Urinary bladder (tissue), 4 donors: ENCODE measurements around the gene FRS2. TPM values are rescaled to one million over a fixed set of nuclear protein-coding genes. Genes with fewer than 3 reads are reported as not detected.
"Not testable (repeated sequence)": the region's sequence is repeated elsewhere in the genome, so short reads cannot be mapped to it uniquely, and the experiment has no call there.

Source experiments
- DNase-seq: peaks from one replicate; pipeline ENCODE4 v3.0.0-alpha.2; 2015; ENCODE audit errors: extremely low spot score
- H3K27ac ChIP-seq: one replicate; pipeline ENCODE4 v1.5.1; 2013; ENCODE audit warnings: low read depth, mild to moderate bottlenecking, moderate library complexity
- H3K36me3 ChIP-seq: one replicate; pipeline ENCODE4 v1.6.1; 2013; ENCODE audit warnings: mild to moderate bottlenecking, moderate library complexity; ENCODE audit not compliant: insufficient read depth
- H3K4me1 ChIP-seq: one replicate; pipeline ENCODE4 v1.6.1; 2013; ENCODE audit warnings: mild to moderate bottlenecking, moderate library complexity; ENCODE audit not compliant: insufficient read depth
- H3K4me3 ChIP-seq: one replicate; pipeline ENCODE4 v1.5.1; 2013; ENCODE audit warnings: low read depth, low read length
- WGBS: extraction: QIAGEN DNeasy Blood & Tissue Kit; methylation state at CpG from one replicate; pipeline ENCODE4 v1.1.7; 2013; 5-methylcytosine and 5-hydroxymethylcytosine counted together
- polyA plus RNA-seq: library from polyadenylated mRNA; stranded (reverse); fragments of 200-250 nt; gene quantifications from one replicate; pipeline ENCODE4 v1.2.3, GENCODE V29; 2013
- total RNA-seq: library from RNA; depleted of rRNA; stranded (reverse); fragments of >200 nt; gene quantifications from one replicate; pipeline ENCODE4 v1.2.3, GENCODE V29; 2014
- donor health status: healthy with polysubstance abuse.
- donor health status: healthy.

Gene FRS2
- total and polyA plus RNA-seq, 2 donors = 18.3 to 95.2 TPM

DNA sequence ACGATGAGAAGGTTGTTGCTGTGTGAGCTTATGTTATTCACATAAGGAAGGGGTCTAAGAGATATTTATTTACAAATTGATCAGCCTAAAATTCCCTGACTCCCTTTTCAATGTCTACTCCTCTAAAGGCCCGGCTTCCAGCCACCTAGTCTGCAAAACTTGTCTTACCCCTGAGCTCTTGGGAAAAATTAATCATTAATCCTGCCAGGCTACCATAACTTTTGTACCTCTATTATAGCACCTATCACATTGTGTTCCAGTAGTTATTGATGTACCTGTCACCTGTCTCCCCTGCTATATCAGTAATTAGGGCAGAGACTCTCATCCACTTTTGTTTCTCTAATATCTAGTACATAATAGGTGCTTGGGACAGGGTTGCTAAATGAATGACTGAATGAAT, 29.3 kb upstream of the FRS2 start:
- 77% methylated on average over 2 of the region's 2 CpGs for WGBS
- H3K4me1 ChIP-seq = no peaks in the 10 kb centered on the region

DNA sequence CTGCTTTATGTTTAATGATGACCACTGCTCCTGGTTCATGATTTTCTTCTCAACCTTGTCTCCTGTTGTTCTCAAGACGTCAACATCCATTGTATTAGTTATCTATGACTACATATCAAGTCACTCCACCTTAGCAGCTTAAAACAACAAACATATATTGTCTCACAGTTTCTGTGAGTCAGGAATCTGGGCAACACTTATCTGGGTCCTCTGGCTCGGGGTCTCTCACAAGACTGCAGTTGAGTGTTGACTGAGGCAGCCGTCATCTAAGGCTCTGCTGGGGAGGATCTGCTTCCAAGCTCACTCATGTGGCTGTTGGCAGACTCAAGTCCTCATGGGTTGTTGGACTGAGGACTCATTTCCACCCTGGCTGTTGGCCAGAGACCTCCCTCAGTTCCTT, 27.3 kb upstream of the FRS2 start:
- no peak overlapping the region for H3K4me3 ChIP-seq
- 92% methylated on average over 3 of the region's 3 CpGs for WGBS
- no peak overlapping the region for H3K27ac ChIP-seq
- H3K4me1 ChIP-seq = no peaks in the 10 kb centered on the region
- no peaks in the 10 kb centered on the region for H3K36me3 ChIP-seq
- DNase-seq = no peak

More for the DNA sequence above, 29.3 kb upstream of the FRS2 start:
- Histone ChIP-seq H3K36me3 (no peaks in the 10 kb centered on the region), H3K4me3 (no peak overlapping the region), H3K27ac (no peak overlapping the region)
- DNase-seq = no peak

GRCh38 chr12:69443916-69444315, 26.3 kb upstream of the FRS2 start:
- no peak overlapping the region for H3K27ac ChIP-seq
- WGBS = 88% methylated on average over 5 of the region's 5 CpGs
- no peak overlapping the region for H3K4me3 ChIP-seq
- H3K4me1 ChIP-seq = no peaks in the 10 kb centered on the region
- no peak for DNase-seq
- H3K36me3 ChIP-seq = no peaks in the 10 kb centered on the region

GRCh38 chr12:69447892-69448291, 22.3 kb upstream of the FRS2 start:
- no peaks in the 10 kb centered on the region for H3K4me1 ChIP-seq
- no peak overlapping the region for H3K27ac ChIP-seq
- WGBS = 99% methylated on average over 1 of the region's 1 CpG
- DNase-seq = no peak
- no peak overlapping the region for H3K4me3 ChIP-seq
- H3K36me3 ChIP-seq = no peaks in the 10 kb centered on the region

GRCh38 chr12:69452598-69453132, 17.5 kb upstream of the FRS2 start:
- DNase-seq, H3K27ac ChIP-seq, H3K4me1 ChIP-seq, H3K36me3 ChIP-seq, H3K4me3 ChIP-seq: not testable (repeated sequence)
- 84% methylated on average over 12 of the region's 12 CpGs for WGBS

DNA sequence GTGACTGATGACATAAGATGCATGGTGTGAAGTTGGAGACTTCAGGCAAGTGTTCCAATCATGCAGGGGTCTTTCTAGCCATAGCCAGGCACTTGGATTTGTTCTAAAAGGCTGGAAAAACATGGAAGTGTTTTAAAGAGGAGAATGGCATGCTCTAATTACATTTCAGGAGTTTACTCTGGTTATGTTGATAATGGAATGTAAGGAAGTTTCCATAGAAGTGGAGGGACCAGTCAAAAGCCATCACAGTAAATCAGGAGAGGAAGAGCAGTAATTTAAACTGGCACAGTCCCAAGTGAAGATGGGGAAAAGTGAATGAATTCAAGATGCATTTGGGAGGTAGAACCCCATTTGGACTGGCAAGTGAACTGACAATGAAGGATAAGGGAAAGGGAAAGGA, 13.9 kb upstream of the FRS2 start:
- DNase-seq = no peak
- no peak overlapping the region for H3K27ac ChIP-seq
- no peak overlapping the region for H3K4me3 ChIP-seq
- H3K36me3 ChIP-seq = no peaks in the 10 kb centered on the region
- no peaks in the 10 kb centered on the region for H3K4me1 ChIP-seq

GRCh38 chr12:69457433-69457832, 12.8 kb upstream of the FRS2 start:
- Histone ChIP-seq H3K4me3 (no peak overlapping the region), H3K4me1 (no peaks in the 10 kb centered on the region), H3K27ac (no peak overlapping the region), H3K36me3 (no peaks in the 10 kb centered on the region)
- no peak for DNase-seq
- WGBS = 91% methylated on average over 3 of the region's 3 CpGs

DNA sequence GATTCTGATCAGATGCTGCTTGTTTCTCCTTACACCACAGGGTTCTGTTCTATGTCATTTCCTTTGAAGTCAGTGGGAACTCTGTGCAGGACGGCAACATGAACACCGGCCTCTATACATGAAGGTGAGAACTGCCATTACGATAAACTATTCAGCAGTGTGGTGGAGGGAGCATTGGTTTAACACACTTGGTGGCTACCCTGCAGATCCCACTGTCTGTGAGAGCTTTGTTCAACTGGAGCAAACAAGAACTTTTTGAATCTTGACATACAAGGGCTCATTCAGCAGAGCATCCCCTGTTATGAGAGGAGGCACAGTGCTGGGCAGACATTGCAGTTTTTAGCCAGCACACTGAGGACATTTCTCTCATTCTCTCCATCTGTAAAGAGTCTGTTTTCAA, 10.7 kb upstream of the FRS2 start:
- no peak overlapping the region for H3K27ac ChIP-seq
- H3K4me3 ChIP-seq = no peak overlapping the region
- no peak for DNase-seq
- H3K4me1 ChIP-seq = no peaks in the 10 kb centered on the region
- 64% methylated on average over 3 of the region's 3 CpGs for WGBS
- H3K36me3 ChIP-seq = no peaks in the 10 kb centered on the region

GRCh38 chr12:69464428-69464827, 5.8 kb upstream of the FRS2 start:
- no peak for DNase-seq
- no peak overlapping the region for H3K27ac ChIP-seq
- H3K4me1 ChIP-seq = no peaks in the 10 kb centered on the region
- H3K36me3 ChIP-seq = no peaks in the 10 kb centered on the region
- 62% methylated on average over 1 of the region's 1 CpG for WGBS
- H3K4me3 ChIP-seq = no peak overlapping the region

GRCh38 chr12:69466867-69467266, 3.3 kb upstream of the FRS2 start:
- DNase-seq = no peak
- Histone ChIP-seq H3K4me3 (no peak overlapping the region), H3K27ac (no peak overlapping the region), H3K36me3 (no peaks in the 10 kb centered on the region), H3K4me1 (no peaks in the 10 kb centered on the region)
- WGBS = 82% methylated on average over 1 of the region's 1 CpG

GRCh38 chr12:69467366-69467765, 2.8 kb upstream of the FRS2 start:
- no peak overlapping the region for H3K4me3 ChIP-seq
- DNase-seq = no peak
- no peaks in the 10 kb centered on the region for H3K36me3 ChIP-seq
- WGBS = 57% methylated on average over 4 of the region's 4 CpGs
- no peaks in the 10 kb centered on the region for H3K4me1 ChIP-seq
- no peak overlapping the region for H3K27ac ChIP-seq

GRCh38 chr12:69468237-69469026, 1.8 kb upstream of the FRS2 start:
- H3K4me1 ChIP-seq = no peaks in the 10 kb centered on the region
- no peaks in the 10 kb centered on the region for H3K36me3 ChIP-seq
- WGBS = 66% methylated on average over 7 of the region's 7 CpGs
- no peak overlapping the region for H3K27ac ChIP-seq
- no peak overlapping the region for H3K4me3 ChIP-seq
- DNase-seq = no peak

DNA sequence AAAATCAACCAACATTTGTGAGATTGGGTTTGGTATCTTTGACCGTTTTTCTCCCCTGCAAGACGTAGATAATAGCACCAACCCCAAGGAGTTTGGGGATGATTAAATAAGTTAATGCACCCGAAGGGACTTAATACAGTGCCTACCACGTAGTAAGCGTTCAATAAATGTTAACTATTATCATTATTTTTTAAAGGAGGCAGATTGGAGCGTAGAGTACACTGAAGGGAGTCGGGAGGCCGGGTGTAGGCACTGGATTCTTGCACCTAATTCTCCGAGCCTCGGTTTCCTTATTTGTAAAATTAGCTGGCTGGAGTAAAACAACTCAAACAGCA, 367 bp upstream of the FRS2 start:
- no peak for DNase-seq
- H3K4me1 ChIP-seq = no peaks in the 10 kb centered on the region
- WGBS = 12% methylated on average over 10 of the region's 10 CpGs
- H3K27ac ChIP-seq = peak overlapping the region; percentile 49
- no peaks in the 10 kb centered on the region for H3K36me3 ChIP-seq
- peak overlapping the region; percentile 99 for H3K4me3 ChIP-seq

DNA sequence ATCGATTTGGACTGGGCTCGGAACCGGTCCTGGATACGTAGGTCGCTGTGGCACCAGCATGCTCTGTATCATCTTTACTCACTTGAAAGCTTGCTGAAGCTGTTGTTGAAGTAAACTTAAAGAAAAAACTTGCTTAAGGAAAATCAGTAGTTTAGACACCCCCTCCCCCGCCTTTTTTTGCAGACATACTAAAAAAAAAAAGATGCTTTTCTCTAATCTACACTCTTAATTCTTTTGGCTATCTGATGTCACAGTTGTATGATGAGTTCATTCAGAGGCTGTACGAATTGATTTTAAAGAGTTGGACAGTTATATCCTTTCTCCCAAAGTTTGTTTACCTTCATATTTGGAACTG, 865 bp downstream of the FRS2 start:
- WGBS = under 1% methylated on average over 7 of the region's 7 CpGs
- Histone ChIP-seq H3K4me1 (no peaks in the 10 kb centered on the region), H3K4me3 (peak overlapping the region; percentile 99), H3K27ac (no peak overlapping the region), H3K36me3 (no peaks in the 10 kb centered on the region)
- DNase-seq = no peak
